Bronchial epithelial cell (primary cell): ENCODE measurements around the gene GAST. TPM values are rescaled to one million over a fixed set of nuclear protein-coding genes. Genes with fewer than 3 reads are reported as not detected.

Experiments
- total RNA-seq: library from RNA; depleted of rRNA; stranded (reverse); fragments of >200 nt; gene quantifications from 2 replicates; pipeline ENCODE4 v1.2.1, GENCODE V29; 2014

Gene GAST
- total RNA-seq, 1 donor from 2014 or later: not detected

Other genes starting within 250 kb of the GAST start
- gene KRT32, start 244.9 kb upstream of the GAST start, total RNA-seq: 0.13 TPM in 1 of 2 replicates, not detected in the other
- gene KRT35, start 231.2 kb upstream of the GAST start, total RNA-seq: not detected in 2 replicates
- gene KRT36, start 222.4 kb upstream of the GAST start, total RNA-seq: under 0.01 TPM in 1 of 2 replicates, not detected in the other
- 112 and 242 TPM in 2 replicates for gene KRT13, start 206.7 kb upstream of the GAST start, total RNA-seq
- 67.9 and 71.8 TPM in 2 replicates for gene KRT15, start 193.4 kb upstream of the GAST start, total RNA-seq
- 3,104 and 4,112 TPM in 2 replicates for gene KRT19, start 184.0 kb upstream of the GAST start, total RNA-seq
- 0.26 and 0.51 TPM in 2 replicates for gene KRT9, start 140.3 kb upstream of the GAST start, total RNA-seq
- 463 and 1,445 TPM in 2 replicates for gene KRT14, start 125.4 kb upstream of the GAST start, total RNA-seq
- gene KRT16, start 99.6 kb upstream of the GAST start, total RNA-seq: 1,390 and 10,131 TPM in 2 replicates
- gene KRT17, start 87.8 kb upstream of the GAST start, total RNA-seq: 25,286 and 30,463 TPM in 2 replicates
- 191 and 204 TPM in 2 replicates for gene EIF1, start 23.4 kb upstream of the GAST start, total RNA-seq
- gene HAP1, start 22.3 kb downstream of the GAST start, total RNA-seq: 2.6 and 5.0 TPM in 2 replicates
- 227 and 407 TPM in 2 replicates for gene JUP, start 74.4 kb downstream of the GAST start, total RNA-seq
- 32.1 and 47.1 TPM in 2 replicates for gene P3H4, start 99.6 kb downstream of the GAST start, total RNA-seq
- 64.1 and 81.6 TPM in 2 replicates for gene FKBP10, start 100.7 kb downstream of the GAST start, total RNA-seq
- 81.2 and 124 TPM in 2 replicates for gene NT5C3B, start 123.9 kb downstream of the GAST start, total RNA-seq
- gene KLHL10, start 125.5 kb downstream of the GAST start, total RNA-seq: under 0.01 and 0.13 TPM in 2 replicates
- 31.0 and 33.2 TPM in 2 replicates for gene KLHL11, start 153.1 kb downstream of the GAST start, total RNA-seq
- 78.5 and 121 TPM in 2 replicates for gene ACLY, start 206.6 kb downstream of the GAST start, total RNA-seq
- 0.13 and 0.26 TPM in 2 replicates for gene ODAD4, start 218.3 kb downstream of the GAST start, total RNA-seq